Liver (tissue), 9 donors: ENCODE data around the gene TPPP3. TPM values are rescaled to one million over a fixed set of nuclear protein-coding genes. Genes with fewer than 3 reads are reported as not detected.

Source experiments
- DNase-seq: peaks from one replicate; pipeline ENCODE4 v3.0.0-alpha.2; 2017; ENCODE audit warnings: low spot score
- H3K27ac ChIP-seq, 2 donors: one replicate each; pipeline ENCODE4 v1.7.0; 2013; ENCODE audit warnings: inconsistent platforms in 2 of 2, low read length in 2 of 2, control low read depth in 1 of 2, low read depth in 1 of 2, mild to moderate bottlenecking in 1 of 2
- H3K27me3 ChIP-seq, 4 donors: one replicate each; pipeline versions ENCODE4 v1.6.1 to v1.7.0; 2013; ENCODE audit warnings: low read length in 3 of 4, inconsistent platforms in 1 of 4, mild to moderate bottlenecking in 1 of 4, moderate library complexity in 1 of 4; ENCODE audit not compliant: control insufficient read depth in 4 of 4, insufficient read depth in 4 of 4
- H3K36me3 ChIP-seq, 4 donors: one replicate each; pipeline versions ENCODE4 v1.6.1 to v1.7.0; 2013; ENCODE audit warnings: low read length in 3 of 4, mild to moderate bottlenecking in 3 of 4, low read depth in 1 of 4, moderate library complexity in 1 of 4; ENCODE audit not compliant: control insufficient read depth in 4 of 4, insufficient read depth in 3 of 4
- H3K4me1 ChIP-seq, 4 donors: one replicate each; pipeline versions ENCODE4 v1.6.1 to v1.7.0; 2013; ENCODE audit warnings: low read length in 3 of 4, mild to moderate bottlenecking in 3 of 4, moderate library complexity in 1 of 4; ENCODE audit not compliant: control insufficient read depth in 4 of 4, insufficient read depth in 4 of 4
- H3K4me3 ChIP-seq, 3 donors: one replicate each; pipeline versions ENCODE4 v1.6.1 to v1.7.0; 2013; ENCODE audit warnings: low read length in 3 of 3, control low read depth in 1 of 3, low read depth in 1 of 3, mild to moderate bottlenecking in 1 of 3
- H3K9ac ChIP-seq, 2 donors: one replicate each; pipeline ENCODE4 v1.7.0; 2013; ENCODE audit warnings: low read length in 2 of 2, mild to moderate bottlenecking in 2 of 2, moderate library complexity in 2 of 2, control low read depth in 1 of 2, low read depth in 1 of 2
- H3K9me3 ChIP-seq, 4 donors: one replicate each; pipeline versions ENCODE4 v1.6.1 to v1.7.0; 2013; ENCODE audit warnings: low read length in 3 of 4; ENCODE audit not compliant: control insufficient read depth in 4 of 4
- ATF3 ChIP-seq: IDR thresholded peaks from 2 replicates; pipeline ENCODE4 v1.6.1; 2016; ENCODE audit warnings: antibody characterized with exemption
- CTCF ChIP-seq: fragments of 150-350 bp; IDR thresholded peaks from 2 replicates; pipeline ENCODE4 v1.5.1; 2017; ENCODE audit warnings: improper control_type of control experiment, low read depth, low read length; ENCODE audit not compliant: missing input control
- EGR1 ChIP-seq, 2 donors: IDR thresholded peaks; 2 replicates each; pipeline ENCODE4 v1.6.1; 2016 to 2018; ENCODE audit warnings: antibody characterized with exemption in 2 of 2, low read depth in 2 of 2
- FOXA1 ChIP-seq: IDR thresholded peaks from 2 replicates; pipeline ENCODE4 v1.6.1; 2016; ENCODE audit warnings: antibody characterized with exemption
- FOXA2 ChIP-seq: IDR thresholded peaks from 2 replicates; pipeline ENCODE4 v1.6.1; 2016; ENCODE audit warnings: antibody characterized with exemption
- GABPA ChIP-seq, 2 donors: IDR thresholded peaks in 1 of 2; conservative IDR thresholded peaks in 1 of 2; 2 replicates each; pipeline ENCODE4 v1.6.1; 2016; ENCODE audit warnings: antibody characterized with exemption in 2 of 2, mild to moderate bottlenecking in 1 of 2, moderate library complexity in 1 of 2
- HNF4A ChIP-seq, 2 donors: conservative IDR thresholded peaks; 2 replicates each; pipeline ENCODE4 v1.6.1; 2016; ENCODE audit warnings: antibody characterized with exemption in 2 of 2, mild to moderate bottlenecking in 2 of 2
- HNF4G ChIP-seq: IDR thresholded peaks from 2 replicates; pipeline ENCODE4 v1.6.1; 2016; ENCODE audit warnings: antibody characterized with exemption
- JUND ChIP-seq, 2 donors: IDR thresholded peaks; 2 replicates each; pipeline ENCODE4 v1.6.1; 2016; ENCODE audit warnings: antibody characterized with exemption in 2 of 2
- NR2F2 ChIP-seq: IDR thresholded peaks from 2 replicates; pipeline ENCODE4 v1.6.1; 2016; ENCODE audit warnings: antibody characterized with exemption
- RAD21 ChIP-seq, 2 donors: IDR thresholded peaks; 2 replicates each; pipeline ENCODE4 v1.6.1; 2016; ENCODE audit warnings: antibody characterized with exemption in 2 of 2, mild to moderate bottlenecking in 2 of 2
- RXRA ChIP-seq, 2 donors: IDR thresholded peaks; 2 replicates each; pipeline ENCODE4 v1.6.1; 2017 to 2018; ENCODE audit warnings: antibody characterized with exemption in 2 of 2, mild to moderate bottlenecking in 1 of 2
- TAF1 ChIP-seq: conservative IDR thresholded peaks from 2 replicates; pipeline ENCODE4 v1.6.1; 2016; ENCODE audit warnings: antibody characterized with exemption, mild to moderate bottlenecking
- YY1 ChIP-seq: IDR thresholded peaks from 2 replicates; pipeline ENCODE4 v1.6.1; 2016; ENCODE audit warnings: antibody characterized with exemption, mild to moderate bottlenecking
- ZBTB33 ChIP-seq: IDR thresholded peaks from 2 replicates; pipeline ENCODE4 v1.6.1; 2016; ENCODE audit warnings: antibody characterized with exemption
- WGBS: extraction: QIAGEN DNeasy Blood & Tissue Kit; methylation state at CpG from one replicate; pipeline ENCODE4 v1.1.7; 2013; 5-methylcytosine and 5-hydroxymethylcytosine counted together
- polyA plus RNA-seq, 2 donors: library from polyadenylated mRNA; stranded (reverse) in 1 of 2; unstranded in 1 of 2; fragments of 200-250 nt in 1 of 2; fragments of >200 nt in 1 of 2; fragmentation: Nextera tagmentation in 1 of 2; extraction: Ambion mirVana in 1 of 2; gene quantifications; one replicate each; pipeline versions ENCODE4 v1.2.1 to v1.2.3, GENCODE V29; 2013 to 2015
- total RNA-seq, 2 donors: library from RNA; depleted of rRNA; stranded (reverse); fragments of >200 nt; gene quantifications; one replicate each; pipeline ENCODE4 v1.2.3, GENCODE V29; 2014
- donor health status: healthy.
- donor health status: healthy.
- donor health status: healthy.
- donor health status: healthy.
- donor health status: healthy.

TPPP3 gene
- total and polyA plus RNA-seq, 4 donors: 0.28 to 0.84 (median 0.55) TPM

GRCh38 chr16:67441907-67442306, 48.6 kb upstream of the TPPP3 start:
- Histone ChIP-seq H3K36me3 (peaks cover 2 to 19% (median 10%) of the 10 kb centered on the region in 4 donors), H3K27ac (peak overlapping the region; percentile 4 to 20), H3K4me3 (no peak overlapping the region), H3K27me3 (no peaks in the 10 kb centered on the region), H3K9me3 (no peaks in the 10 kb centered on the region), H3K4me1 (peaks cover 38 to 63% (median 58%) of the 10 kb centered on the region in 4 donors), H3K9ac (no peak overlapping the region)
- WGBS: 28% methylated on average over 5 of the region's 5 CpGs
- TF ChIP-seq FOXA1: no peak
- no peak for TF ChIP-seq HNF4A (conservative IDR thresholded peaks at IDR 0.05)
- no peak for TF ChIP-seq YY1
- TF ChIP-seq FOXA2: no peak
- peak in 1 of 2 donors; percentile 9 for TF ChIP-seq RXRA (IDR thresholded peaks at IDR 0.05)
- TF ChIP-seq ZBTB33: no peak
- DNase-seq: no peak

- Histone ChIP-seq H3K27ac (peak overlapping the region; percentile 4 to 20), H3K9me3 (no peaks in the 10 kb centered on the region), H3K36me3 (peaks cover 2 to 21% (median 10%) of the 10 kb centered on the region in 4 donors), H3K27me3 (no peaks in the 10 kb centered on the region), H3K4me3 (no peak overlapping the region), H3K9ac (no peak overlapping the region), H3K4me1 (peaks cover 32 to 57% (median 52%) of the 10 kb centered on the region in 4 donors)
- TF ChIP-seq HNF4G (no peak), EGR1 (IDR thresholded peaks at IDR 0.05; ENCODE audit: low read depth in 2 of 2) (peak in 1 of 2 donors; percentile 25), ATF3 (no peak), TAF1 (no peak), FOXA2 (no peak), RAD21 (IDR thresholded peaks at IDR 0.05) (no peak), CTCF (no peak), RXRA (IDR thresholded peaks at IDR 0.05) (peak in 1 of 2 donors; percentile 65), ZBTB33 (no peak), YY1 (no peak), NR2F2 (no peak), JUND (IDR thresholded peaks at IDR 0.05) (no peak), FOXA1 (no peak), HNF4A (conservative IDR thresholded peaks at IDR 0.05) (peak in 1 of 2 donors; percentile 36), GABPA (IDR thresholded peaks at IDR 0.05 in 1 of 2, conservative IDR thresholded peaks at IDR 0.05 in 1 of 2) (no peak)
- 28% methylated on average over 17 of the region's 17 CpGs for WGBS
- no peak for DNase-seq
These were observed 48.0 kb upstream of the TPPP3 start for GRCh38 chr16:67441271-67441753.
